K562 (cell line): ENCODE results near the gene ALPK1. TPM values are rescaled to one million over a fixed set of nuclear protein-coding genes. Genes with fewer than 3 reads are reported as not detected.

ENCODE experiments used
- ATAC-seq: fragments of 200-7000 bp; cut with Tn5 transposase; 3 replicates; pipeline ENCODE4 v1.9.1; 2020; ENCODE audit warnings: moderate library complexity
- BruUV-seq: library from RNA; stranded (reverse); fragments of 400-500 nt; replicated peaks from 2 replicates; lab custom pipeline; 2021; lab: Mats Ljungman, UMichigan
- CTCF ChIA-PET: fragments of 300-600 bp; formaldehyde crosslinking; extraction: SDS; loops from one replicate; lab custom pipeline; 2021; ENCODE audit warnings: low intra/inter-chr PET ratio; lab: Yijun Ruan, JAX
- POLR2A ChIA-PET: fragments of 300-600, 350-650 bp; sonication (Branson Sonifier 250); formaldehyde crosslinking; extraction: SDS; loops from one replicate; lab custom pipeline; 2021; ENCODE audit warnings: antibody characterized with exemption, inconsistent platforms; lab: Yijun Ruan, JAX
- DNase-seq, 4 experiments: peaks; one replicate each; pipeline versions ENCODE4 v3.0.0 to v3.0.0-alpha.2; 2011 to 2018; ENCODE audit warnings: low spot score in 3 of 4, mixed read lengths in 3 of 4; ENCODE audit errors: extremely low read depth in 1 of 4
- FAIRE-seq: peaks from 2 replicates; lab custom pipeline; 2011; peaks lifted over from hg19 to GRCh38; lab: Jason Lieb, UNC
- H2AFZ ChIP-seq: 2 replicates; pipeline ENCODE4 v1.6.0; 2011; ENCODE audit warnings: low read depth, low read length, control low read depth, inconsistent platforms
- H3K27ac ChIP-seq: fragments of 200-600 bp; 3 replicates; pipeline ENCODE4 v1.8.0; 2011; ENCODE audit warnings: low read depth, mild to moderate bottlenecking, control low read depth, inconsistent platforms, low read length, moderate library complexity, mixed read lengths; ENCODE audit errors: extremely low read depth
- H3K27me3 ChIP-seq, 2 experiments: fragments of 300-600 bp in 1 of 2; 2 replicates in 1 of 2; 3 replicates in 1 of 2; pipeline versions ENCODE4 v1.6.0 to v1.8.0; 2011; ENCODE audit warnings: inconsistent platforms in 2 of 2, low read length in 2 of 2, mild to moderate bottlenecking in 1 of 2, mixed read lengths in 1 of 2, moderate library complexity in 1 of 2; ENCODE audit not compliant: control insufficient read depth in 2 of 2, insufficient read depth in 2 of 2
- H3K36me3 ChIP-seq: fragments of 300-600 bp; 3 replicates; pipeline ENCODE4 v1.8.0; 2011; ENCODE audit warnings: mild to moderate bottlenecking, low read length, inconsistent platforms; ENCODE audit not compliant: control insufficient read depth, insufficient read depth
- H3K4me1 ChIP-seq, 2 experiments: fragments of 200-600 bp in 1 of 2; replicated peaks in 1 of 2; 2 replicates in 1 of 2; 3 replicates in 1 of 2; pipeline versions ENCODE4 v1.5.1 to v1.8.0; 2011; ENCODE audit warnings: inconsistent platforms in 2 of 2, low read length in 2 of 2, mild to moderate bottlenecking in 1 of 2, mixed read lengths in 1 of 2, moderate library complexity in 1 of 2; ENCODE audit not compliant: control insufficient read depth in 2 of 2, insufficient read depth in 2 of 2
- H3K4me2 ChIP-seq: 2 replicates; pipeline ENCODE4 v1.6.1; 2011; ENCODE audit warnings: low read length, control low read depth, inconsistent platforms, mixed read lengths; ENCODE audit not compliant: insufficient read depth
- H3K4me3 ChIP-seq: fragments of 200-600 bp; sonication (generic), shearing (Covaris generic); 2 replicates; pipeline ENCODE4 v1.5.1; 2016; ENCODE audit warnings: control low read depth, inconsistent platforms
- H3K79me2 ChIP-seq: fragments of 200-600 bp; 3 replicates; pipeline ENCODE4 v1.8.0; 2011; ENCODE audit warnings: low read length, inconsistent platforms; ENCODE audit not compliant: control insufficient read depth, insufficient read depth
- H3K9ac ChIP-seq, 2 experiments: 2 replicates each; pipeline versions ENCODE4 v1.6.0 to v1.6.1; 2011; ENCODE audit warnings: low read depth in 2 of 2, low read length in 2 of 2, control low read depth in 1 of 2, inconsistent platforms in 1 of 2, mild to moderate bottlenecking in 1 of 2, mixed read lengths in 1 of 2; ENCODE audit not compliant: insufficient read depth in 1 of 2
- H3K9me1 ChIP-seq: one replicate; pipeline ENCODE4 v1.6.0; 2011; ENCODE audit warnings: inconsistent platforms, mild to moderate bottlenecking, low read length, moderate library complexity; ENCODE audit not compliant: control insufficient read depth, insufficient read depth
- H3K9me3 ChIP-seq: replicated peaks from 2 replicates; pipeline ENCODE4 v1.5.1; 2011; ENCODE audit warnings: low read depth, low read length, inconsistent platforms; ENCODE audit not compliant: control insufficient read depth, insufficient read depth
- H4K20me1 ChIP-seq: replicated peaks from 2 replicates; pipeline ENCODE4 v1.6.1; 2011; ENCODE audit warnings: low read length, inconsistent platforms, mixed read lengths; ENCODE audit not compliant: control insufficient read depth, insufficient read depth
- HDAC1 ChIP-seq, 2 experiments: fragments of 450-650 bp; IDR thresholded peaks; 2 replicates each; pipeline ENCODE4 v1.6.1; 2016 to 2017; ENCODE audit warnings: inconsistent platforms in 1 of 2, mild to moderate bottlenecking in 1 of 2, moderate library complexity in 1 of 2
- KDM1A ChIP-seq, 2 experiments: fragments of 450-650 bp; IDR thresholded peaks; 2 replicates each; pipeline ENCODE4 v1.6.1; 2016; ENCODE audit warnings: mild to moderate bottlenecking in 2 of 2
- KHSRP ChIP-seq: fragments of 450-650 bp; IDR thresholded peaks from 2 replicates; pipeline ENCODE4 v1.6.1; 2017
- MEF2A ChIP-seq: IDR thresholded peaks from 2 replicates; pipeline ENCODE4 v1.6.1; 2011; ENCODE audit warnings: low read depth, mild to moderate bottlenecking, low read length, moderate library complexity; ENCODE audit not compliant: control insufficient read depth
- RCOR1 ChIP-seq, 2 experiments: IDR thresholded peaks; 2 replicates each; pipeline ENCODE4 v1.6.1; 2012; ENCODE audit warnings: low read depth in 2 of 2, low read length in 2 of 2, borderline replicate concordance in 1 of 2, improper control_type of control experiment in 1 of 2
- ZNF316 ChIP-seq: fragments of 450-650 bp; IDR thresholded peaks from 2 replicates; pipeline ENCODE4 v1.6.1; 2016
- ZNF778 ChIP-seq: fragments of 450-650 bp; formaldehyde crosslinking; IDR thresholded peaks from 2 replicates; pipeline ENCODE4 v1.4.0; 2020; ENCODE audit warnings: mild to moderate bottlenecking, moderate library complexity
- WGBS: fragments of 100-300 bp; shearing (Covaris generic); methylation state at CpG from one replicate; pipeline ENCODE4 v1.1.6; 2016; ENCODE audit warnings: low coverage, mixed read lengths; ENCODE audit not compliant: insufficient coverage; ENCODE audit errors: missing lambda C conversion rate; 5-methylcytosine and 5-hydroxymethylcytosine counted together
- in situ Hi-C: fragments of 300-500 bp; cut with MboI; formaldehyde crosslinking; loops from 4 replicates; pipeline ENCODE4 v1.15.0; 2018; ENCODE audit warnings: inconsistent platforms, mixed read lengths
- intact Hi-C: fragments of 100-400 bp; cut with micrococcal nuclease; formaldehyde crosslinking; loops from 2 replicates; pipeline ENCODE4 v1.14.2; 2022
- polyA plus RNA-seq, 8 experiments: library from polyadenylated mRNA; depleted of rRNA in 4 of 8; stranded (reverse) in 5 of 8; unstranded in 3 of 8; fragments of >200 nt; fragmentation: Nextera tagmentation in 2 of 8; fragmentation: Illumina TruSeq in 1 of 8; extraction: Ambion mirVana in 2 of 8; extraction: Trizol in 1 of 8; gene quantifications; 2 replicates each; pipeline versions ENCODE4 v1.2.1 to v1.2.3, GENCODE V29; 2011 to 2014; ENCODE audit warnings: inconsistent platforms in 1 of 8, missing spikeins in 1 of 8
- total RNA-seq, 7 experiments: library from RNA; depleted of rRNA in 6 of 7; stranded (reverse); fragments of >200 nt in 6 of 7; fragmentation: Illumina TruSeq in 2 of 7; extraction: Trizol in 2 of 7; gene quantifications; 2 replicates each; pipeline versions ENCODE4 v1.2.1 to v1.2.3, GENCODE V29; 2011 to 2021; ENCODE audit warnings: low replicate concordance in 1 of 7
- TF ChIP-seq, protein P1 (sequence below): sonication (generic); IDR thresholded peaks from 2 replicates; pipeline ENCODE4 v1.6.1; 2016

ALPK1 gene
- total and polyA plus RNA-seq, 9 of the 15 experiments (the other 6 are each of a cell fraction or from before 2014, with no cell fraction given): 2.3 to 6.9 (median 4.6) TPM

DNA sequence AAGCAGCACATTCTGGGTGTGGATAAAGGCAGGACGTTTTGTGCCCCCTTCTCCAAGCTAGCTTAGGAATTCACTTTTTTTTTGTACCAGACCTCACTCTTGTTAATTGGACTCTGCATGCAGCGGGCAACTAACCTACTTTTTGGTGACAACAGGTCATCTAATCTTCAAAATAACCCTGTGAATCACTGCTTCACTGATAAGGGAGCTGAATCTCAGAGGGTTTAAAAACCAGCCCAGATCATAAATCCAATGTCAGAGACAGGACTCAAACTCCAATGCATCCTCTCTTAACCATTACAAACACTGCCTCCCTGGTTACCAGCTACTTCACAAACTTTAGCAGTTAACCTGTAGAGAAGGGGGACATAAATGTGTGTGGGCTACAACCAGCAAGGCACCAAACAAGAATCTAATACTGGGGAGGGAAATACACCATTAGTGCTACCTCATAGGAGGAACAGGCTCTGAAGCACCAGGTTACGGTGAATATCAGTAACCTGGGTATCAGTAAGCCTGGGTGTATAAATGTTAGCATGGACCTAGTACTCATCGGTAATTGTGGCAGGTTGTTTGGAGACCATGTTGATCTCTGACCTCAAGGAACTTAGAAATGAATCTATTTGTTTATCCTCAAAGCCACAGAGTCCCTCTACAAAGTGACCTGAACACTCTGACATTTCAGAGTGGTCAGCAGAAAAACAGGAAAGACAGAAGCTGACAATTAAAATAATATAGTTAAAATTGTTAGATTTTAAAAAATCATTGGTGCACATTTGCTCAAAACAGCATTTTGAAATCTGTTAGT, 14.1 kb upstream of the ALPK1 start:
- H2AFZ ChIP-seq: no peak overlapping the region
- peaks cover 7 to 11% of the 10 kb centered on the region in 2 experiments; a peak in 3 of 5 replicates for H3K4me1 ChIP-seq
- in situ Hi-C loops: no loop called here
- no peaks in the 10 kb centered on the region for H4K20me1 ChIP-seq
- H3K9me1 ChIP-seq: no peaks in the 10 kb centered on the region
- H3K4me3 ChIP-seq: no peak overlapping the region
- no peaks in the 10 kb centered on the region for H3K27me3 ChIP-seq
- ChIA-PET CTCF (no interaction called here), POLR2A (no interaction called here)
- no peak overlapping the region for H3K9ac ChIP-seq
- WGBS: 67% methylated on average over 4 of the region's 4 CpGs
- no peak for ATAC-seq
- DNase-seq: no peak
- H3K36me3 ChIP-seq: peaks cover 3% of the 10 kb centered on the region; the same call in 1 of the 3 replicates
- no TSS peak for BruUV-seq
- H3K79me2 ChIP-seq: peaks cover 12% of the 10 kb centered on the region; the same call in 2 of the 3 replicates
- no peak overlapping the region for H3K27ac ChIP-seq
- H3K4me2 ChIP-seq: no peak overlapping the region
- no peak for FAIRE-seq
- no peaks in the 10 kb centered on the region for H3K9me3 ChIP-seq
- TF ChIP-seq RCOR1 (IDR thresholded peaks at IDR 0.05; ENCODE audit: borderline replicate concordance in 1 of 2, low read depth in 2 of 2, low read length in 2 of 2) (peak in 1 of 2 experiments; percentile 63; a peak in 1 of 4 replicates), KDM1A (IDR thresholded peaks at IDR 0.05) (peak; percentile 72 to 81), HDAC1 (IDR thresholded peaks at IDR 0.05) (no peak), ZNF778 (no peak), ZNF316 (peak; percentile 13; the same call in 1 of the 2 replicates), MEF2A (no peak), KHSRP (no peak)
- TF ChIP-seq, protein P1, sequence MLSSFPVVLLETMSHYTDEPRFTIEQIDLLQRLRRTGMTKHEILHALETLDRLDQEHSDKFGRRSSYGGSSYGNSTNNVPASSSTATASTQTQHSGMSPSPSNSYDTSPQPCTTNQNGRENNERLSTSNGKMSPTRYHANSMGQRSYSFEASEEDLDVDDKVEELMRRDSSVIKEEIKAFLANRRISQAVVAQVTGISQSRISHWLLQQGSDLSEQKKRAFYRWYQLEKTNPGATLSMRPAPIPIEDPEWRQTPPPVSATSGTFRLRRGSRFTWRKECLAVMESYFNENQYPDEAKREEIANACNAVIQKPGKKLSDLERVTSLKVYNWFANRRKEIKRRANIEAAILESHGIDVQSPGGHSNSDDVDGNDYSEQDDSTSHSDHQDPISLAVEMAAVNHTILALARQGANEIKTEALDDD: peak; percentile 63
- intact Hi-C loops: no loop called here
